Stimulated activated CD8-positive, alpha-beta memory T cell treated with anti-CD3 and anti-CD28 coated beads, Interleukin-2, amount 100 ng/mL, for 1 hour (primary cell): ENCODE results near the gene CHST11.
"Not testable (repeated sequence)": the region's sequence is repeated elsewhere in the genome, so short reads cannot be mapped to it uniquely, and the experiment has no call there.

Experiments used
- DNase-seq, 2 donors: peaks; one replicate each; pipeline ENCODE4 v3.0.0-alpha.2; 2020; ENCODE audit warnings: low read depth in 2 of 2

Gene CHST11

DNA sequence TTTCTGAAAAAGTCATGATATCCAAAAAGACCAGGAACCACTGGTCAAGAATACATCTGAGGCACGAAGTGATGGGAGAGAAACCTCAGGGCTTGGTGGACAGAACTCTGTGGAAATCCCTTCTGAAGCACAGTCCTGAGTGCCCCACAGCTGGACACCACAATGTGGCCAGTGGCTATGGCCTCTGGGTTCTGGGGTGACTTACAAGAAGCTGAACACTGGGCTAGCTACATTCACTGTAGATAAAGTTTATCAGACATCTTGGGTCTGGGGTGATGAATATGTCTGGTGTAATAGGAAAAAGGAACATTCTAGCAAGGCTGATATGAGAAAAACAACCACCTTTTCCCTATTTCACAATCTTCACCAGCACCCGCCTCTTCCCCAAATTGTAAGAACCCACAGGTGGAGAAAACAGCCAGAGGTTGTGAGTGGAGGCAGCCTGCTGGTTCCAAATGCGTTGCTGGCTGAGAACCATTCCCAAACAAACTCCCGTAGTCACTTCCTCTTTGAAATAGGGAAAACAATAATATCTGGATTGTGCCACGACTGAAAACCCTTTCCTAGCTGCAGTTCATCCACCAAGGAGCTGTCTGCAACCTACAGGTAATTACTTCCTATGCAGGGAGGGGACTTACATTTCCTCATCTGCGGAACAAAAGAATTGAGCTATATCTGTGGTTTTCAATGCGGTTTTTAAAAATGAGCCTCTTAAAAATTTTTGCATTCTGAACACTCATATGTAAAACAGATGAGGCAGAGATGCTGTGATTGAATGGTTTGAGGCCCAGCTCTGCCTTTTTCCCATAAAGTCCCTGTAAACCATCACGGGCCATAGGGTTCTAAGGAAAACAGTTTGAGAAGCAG is 307.7 kb downstream of the CHST11 start:
- no peak for DNase-seq

- no peak for DNase-seq
These were observed 310.5 kb downstream of the CHST11 start for GRCh38 chr12:104767261-104767660.

DNA sequence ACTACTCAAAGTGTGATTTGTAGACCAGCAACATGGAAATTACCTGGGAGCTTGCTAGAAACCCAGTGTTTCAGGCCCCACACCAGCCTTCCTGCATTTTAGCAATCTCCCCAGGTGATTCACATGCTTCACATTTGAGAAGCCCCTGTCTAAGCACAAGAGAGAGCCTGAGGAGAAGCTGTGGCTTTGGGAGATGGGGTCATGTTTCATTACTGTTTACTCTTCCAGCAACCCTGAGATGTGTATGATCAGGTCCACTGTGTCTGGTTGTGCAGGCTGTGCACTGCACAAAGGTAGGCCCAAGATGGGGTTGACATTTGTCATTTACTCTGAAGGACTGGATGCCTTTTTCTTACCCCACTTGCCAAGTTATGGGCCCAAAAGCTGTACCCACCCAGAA is 311.3 kb downstream of the CHST11 start:
- DNase-seq: no peak

- no peak for DNase-seq
These were observed 312.4 kb downstream of the CHST11 start for GRCh38 chr12:104769144-104769561.

DNA sequence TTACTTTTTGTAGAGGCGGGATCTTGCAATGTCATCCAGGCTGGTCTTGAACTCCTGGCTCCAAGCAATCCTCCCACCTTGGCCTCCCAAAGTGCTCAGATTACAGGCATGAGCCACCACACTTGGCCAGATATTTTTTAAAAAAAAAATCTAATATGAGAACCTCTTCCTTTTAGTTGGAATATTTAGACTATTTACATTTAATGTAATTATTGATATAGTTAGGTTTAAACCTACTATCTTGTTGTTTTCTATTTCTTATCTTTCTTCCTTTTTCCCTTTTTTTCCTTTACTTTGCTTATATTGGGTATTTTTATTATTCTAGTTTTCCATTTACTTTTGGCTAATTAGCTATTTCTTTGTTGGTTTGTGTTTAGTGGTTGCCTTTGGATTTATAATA is 315.6 kb downstream of the CHST11 start:
- no peak for DNase-seq

- DNase-seq: no peak
These were observed 319.0 kb downstream of the CHST11 start for GRCh38 chr12:104775731-104776231.

DNA sequence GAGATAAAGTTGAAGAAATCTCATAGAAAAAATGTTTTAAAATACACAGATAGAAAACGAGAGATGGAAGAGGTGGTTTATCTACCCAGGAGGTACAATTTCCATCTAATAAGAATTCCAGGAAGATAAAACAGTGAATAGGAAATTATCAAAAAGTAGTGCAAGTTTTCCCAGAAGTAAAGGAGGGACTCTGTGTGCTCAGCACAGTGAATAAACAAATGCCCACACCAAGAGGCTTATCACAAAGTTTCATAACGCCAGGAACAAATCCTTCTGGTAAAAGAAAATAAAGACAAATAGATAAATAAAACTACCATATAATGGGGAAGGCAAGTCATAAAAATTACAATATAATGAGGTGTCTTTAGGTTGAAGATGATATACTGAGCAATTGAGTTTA is 322.4 kb downstream of the CHST11 start:
- no peak for DNase-seq

GRCh38 chr12:104782296-104782695 is 325.5 kb downstream of the CHST11 start:
- DNase-seq: no peak

GRCh38 chr12:104784592-104784991 is 327.8 kb downstream of the CHST11 start:
- no peak for DNase-seq

GRCh38 chr12:104785886-104786285 is 329.1 kb downstream of the CHST11 start:
- DNase-seq: no peak

DNA sequence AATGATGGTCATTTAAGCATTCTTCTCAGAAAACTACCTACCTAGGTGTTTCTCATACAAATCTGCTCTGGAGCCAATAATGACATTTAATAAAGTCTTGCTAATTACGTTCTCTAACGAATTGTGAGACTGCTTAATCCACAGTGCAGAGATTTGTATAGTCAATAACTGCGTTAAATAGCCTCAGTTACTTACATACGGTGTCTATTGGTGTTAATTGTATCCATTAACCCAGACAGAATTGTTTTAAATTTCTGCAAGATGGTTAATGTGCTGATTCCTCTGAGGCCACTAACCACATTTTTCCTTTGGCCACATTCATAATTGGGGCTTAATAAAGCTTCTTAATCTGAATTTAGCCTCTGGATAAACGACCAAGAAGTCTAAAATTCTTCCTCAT is 329.6 kb downstream of the CHST11 start:
- DNase-seq: no peak

GRCh38 chr12:104788840-104789271 is 332.1 kb downstream of the CHST11 start:
- DNase-seq: no peak

- peak in 1 of 2 donors; percentile 7 for DNase-seq
These were observed 333.8 kb downstream of the CHST11 start for GRCh38 chr12:104790296-104791125.

GRCh38 chr12:104792570-104792969 is 335.8 kb downstream of the CHST11 start:
- no peak for DNase-seq

DNA sequence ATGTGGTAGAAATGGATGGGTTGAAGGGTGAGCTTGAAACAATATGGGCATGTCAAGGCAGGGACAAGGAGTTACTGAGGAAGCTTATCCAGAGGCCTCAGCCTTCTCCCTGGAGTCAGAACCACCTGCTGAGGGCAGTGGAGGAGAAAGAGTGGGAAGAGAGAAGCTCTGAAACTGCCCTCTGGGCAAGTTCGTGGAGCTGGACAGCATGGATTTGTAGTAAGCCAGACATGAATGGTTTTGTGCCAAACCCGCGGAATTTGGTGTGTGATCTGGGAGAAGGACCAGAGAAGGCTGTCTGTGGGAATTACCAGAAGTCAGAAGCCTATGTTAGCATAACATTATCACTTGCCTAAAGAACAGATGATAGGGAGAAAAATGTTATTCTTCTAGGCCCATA is 336.5 kb downstream of the CHST11 start:
- DNase-seq: no peak

DNA sequence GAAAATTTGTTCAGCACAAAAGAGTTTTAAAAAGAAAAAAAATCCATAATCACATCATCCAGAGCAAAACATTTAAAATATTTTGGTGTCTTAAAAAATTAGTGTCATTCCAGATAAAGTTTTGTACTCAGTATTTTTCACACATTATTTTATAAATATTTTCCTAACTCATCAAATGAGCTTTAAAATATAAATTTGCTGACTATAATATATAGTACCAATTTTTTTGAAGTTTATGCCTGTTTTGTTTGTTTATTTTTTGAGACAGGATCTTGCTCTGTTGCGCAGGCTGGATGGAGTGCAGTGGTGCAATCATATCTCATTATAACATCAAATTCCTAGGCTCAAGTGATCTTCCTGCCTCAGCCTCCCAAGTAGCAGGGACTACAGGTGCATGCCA is 337.2 kb downstream of the CHST11 start:
- no peak for DNase-seq

- no peak for DNase-seq
These were observed 339.7 kb downstream of the CHST11 start for GRCh38 chr12:104796475-104796862.

GRCh38 chr12:104799458-104799857 is 342.7 kb downstream of the CHST11 start:
- no peak for DNase-seq

DNA sequence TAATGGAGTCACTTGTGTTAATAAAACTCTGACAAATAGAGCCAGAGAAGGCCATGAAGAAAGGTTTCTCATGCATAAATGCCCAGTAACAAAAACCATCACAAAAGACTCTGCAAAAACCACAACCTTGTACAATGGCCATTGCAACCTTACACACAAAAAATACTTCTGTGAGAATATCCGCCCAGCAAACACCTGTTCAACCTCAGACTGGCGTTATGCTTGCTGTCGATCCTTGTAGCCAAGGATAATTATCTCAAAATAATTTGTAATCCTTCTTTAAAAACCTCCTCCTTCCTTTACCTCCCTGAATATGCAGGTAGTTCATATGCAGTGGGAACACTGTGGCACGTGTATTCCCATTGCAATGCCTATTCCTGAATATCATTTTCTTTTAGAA is 344.3 kb downstream of the CHST11 start:
- no peak for DNase-seq

DNA sequence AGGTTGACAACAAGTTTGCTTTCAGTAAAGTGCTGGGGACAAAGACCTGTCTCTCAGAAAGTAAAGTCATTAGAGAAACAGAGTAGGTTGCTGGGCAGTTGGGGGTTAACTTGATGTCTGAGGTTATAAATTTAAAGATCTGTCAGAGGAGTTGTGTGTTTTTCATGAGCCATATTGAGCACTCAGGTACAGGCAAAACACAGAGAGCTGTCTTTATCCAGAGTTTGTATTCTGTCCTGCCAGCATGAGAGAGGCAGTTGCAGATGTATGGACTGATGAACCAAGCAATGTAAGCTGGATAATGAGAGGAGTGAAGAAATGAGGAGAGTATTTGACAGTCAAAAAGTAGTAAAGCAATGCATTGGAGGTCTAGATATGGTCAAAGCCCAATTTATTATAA is 344.7 kb downstream of the CHST11 start:
- DNase-seq: no peak

GRCh38 chr12:104802208-104802607 is 345.5 kb downstream of the CHST11 start:
- DNase-seq: no peak

DNA sequence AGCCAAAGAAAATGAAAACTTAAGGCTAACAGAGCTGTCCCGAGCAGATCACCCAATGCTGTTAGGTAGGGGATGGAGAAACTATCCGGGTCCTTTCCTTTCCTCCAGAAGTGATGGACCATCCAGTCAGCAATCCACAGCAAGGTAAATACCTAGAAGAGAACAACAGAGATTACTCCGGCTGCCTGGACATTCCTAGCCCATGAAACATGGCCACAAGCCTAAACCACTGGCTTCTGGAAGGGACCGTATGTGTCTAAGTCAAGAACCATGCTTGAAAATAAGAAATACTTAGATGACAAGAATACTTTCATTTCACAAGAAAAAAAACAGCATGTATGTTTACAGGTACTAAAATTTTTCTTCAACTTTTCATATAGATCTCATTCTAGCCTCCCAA is 348.4 kb downstream of the CHST11 start:
- no peak for DNase-seq

DNA sequence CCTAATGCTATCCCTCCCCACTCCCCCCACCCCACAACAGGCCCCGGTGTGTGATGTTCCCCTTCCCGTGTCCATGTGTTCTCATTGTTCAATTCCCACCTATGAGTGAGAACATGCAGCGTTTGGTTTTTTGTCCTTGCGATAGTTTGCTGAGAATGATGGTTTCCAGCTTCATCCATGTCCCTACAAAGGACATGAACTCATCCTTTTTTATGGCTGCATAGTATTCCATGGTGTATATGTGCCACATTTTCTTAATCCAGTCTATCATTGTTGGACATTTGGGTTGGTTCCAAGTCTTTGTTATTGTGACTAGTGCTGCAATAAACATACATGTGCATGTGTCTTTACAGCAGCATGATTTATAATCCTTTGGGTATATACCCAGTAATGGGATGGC is 349.4 kb downstream of the CHST11 start:
- not testable (repeated sequence) for DNase-seq
